Suprapubic skin (tissue), 4 donors: ENCODE data around the gene TFF1. TPM values are rescaled to one million over a fixed set of nuclear protein-coding genes. Genes with fewer than 3 reads are reported as not detected.

Experiments used
- DNase-seq, 2 donors: peaks; one replicate each; pipeline ENCODE4 v3.0.0-alpha.2; 2019; ENCODE audit warnings: low spot score in 2 of 2
- H3K27ac ChIP-seq: fragments of 200-600 bp; sonication (generic); one replicate; pipeline ENCODE4 v1.5.1; 2019
- H3K27me3 ChIP-seq: fragments of 200-600 bp; sonication (generic); one replicate; pipeline ENCODE4 v1.5.1; 2019
- H3K36me3 ChIP-seq: fragments of 200-600 bp; sonication (generic); one replicate; pipeline ENCODE4 v1.5.1; 2019
- H3K4me1 ChIP-seq: fragments of 200-600 bp; sonication (generic); one replicate; pipeline ENCODE4 v1.5.1; 2019
- H3K4me3 ChIP-seq: fragments of 200-600 bp; sonication (generic); one replicate; pipeline ENCODE4 v1.5.1; 2019; ENCODE audit warnings: mild to moderate bottlenecking
- H3K9me3 ChIP-seq: fragments of 200-600 bp; sonication (generic); one replicate; pipeline ENCODE4 v1.5.1; 2019
- EP300 ChIP-seq: sonication (generic); formaldehyde crosslinking; IDR thresholded peaks from one replicate; pipeline ENCODE4 v1.6.1; 2017; ENCODE audit warnings: antibody characterized with exemption
- POLR2A ChIP-seq, 2 donors: fragments of 450-650 bp; IDR thresholded peaks; one replicate each; pipeline ENCODE4 v1.6.1; 2017; ENCODE audit warnings: antibody characterized with exemption in 2 of 2, mild to moderate bottlenecking in 2 of 2, moderate library complexity in 2 of 2
- POLR2AphosphoS5 ChIP-seq, 3 donors: sonication (generic); formaldehyde crosslinking; IDR thresholded peaks; one replicate each; pipeline ENCODE4 v1.6.1; 2017; ENCODE audit warnings: antibody characterized with exemption in 3 of 3
- WGBS: methylation state at CpG from one replicate; pipeline ENCODE4 v1.1.5; 2018; 5-methylcytosine and 5-hydroxymethylcytosine counted together
- total RNA-seq, 4 donors: library from RNA; depleted of rRNA; stranded (reverse); fragments of >200 nt; gene quantifications; one replicate each; pipeline ENCODE4 v1.1.0, GENCODE V29; 2016
- TF ChIP-seq, protein P1 (sequence below), 2 donors: fragments of 200-600 bp in 1 of 2; fragments of 450-650 bp in 1 of 2; sonication (generic) in 1 of 2; IDR thresholded peaks; one replicate each; pipeline ENCODE4 v1.5.1; 2016 to 2019; ENCODE audit warnings: antibody characterized with exemption in 2 of 2, mild to moderate bottlenecking in 1 of 2, moderate library complexity in 1 of 2

The TFF1 gene
- total RNA-seq, 4 donors from 2014 or later = not detected

DNA sequence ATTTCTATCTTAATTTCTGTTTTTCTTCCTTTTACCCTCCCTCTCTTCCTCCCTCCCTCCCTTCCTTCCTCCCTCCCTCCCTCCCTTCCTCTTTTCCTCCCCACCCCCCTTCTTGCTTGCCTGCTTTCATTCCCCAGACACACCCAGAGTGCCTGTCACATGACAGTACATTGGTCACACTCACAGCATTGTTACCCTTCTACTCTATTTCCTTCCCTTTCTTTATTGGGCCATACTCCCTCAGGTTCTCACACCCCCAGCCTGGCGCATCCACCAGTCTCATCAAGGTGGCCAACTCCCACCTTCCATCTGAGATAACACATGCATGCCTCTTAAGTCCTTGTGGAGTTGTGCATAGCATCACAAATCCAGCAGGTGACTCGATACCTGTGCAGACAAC, 18.7 kb upstream of the TFF1 start:
- Histone ChIP-seq H3K27me3 (peaks cover 3% of the 10 kb centered on the region), H3K4me1 (no peaks in the 10 kb centered on the region), H3K4me3 (no peak overlapping the region), H3K36me3 (no peaks in the 10 kb centered on the region), H3K9me3 (no peaks in the 10 kb centered on the region), H3K27ac (no peak overlapping the region)
- no peak for DNase-seq
- 84% methylated on average over 2 of the region's 2 CpGs for WGBS
- no peak for TF ChIP-seq EP300
- no peak for TF ChIP-seq POLR2AphosphoS5 (IDR thresholded peaks at IDR 0.05)
- TF ChIP-seq POLR2A (IDR thresholded peaks at IDR 0.05) = no peak
- TF ChIP-seq, protein P1, sequence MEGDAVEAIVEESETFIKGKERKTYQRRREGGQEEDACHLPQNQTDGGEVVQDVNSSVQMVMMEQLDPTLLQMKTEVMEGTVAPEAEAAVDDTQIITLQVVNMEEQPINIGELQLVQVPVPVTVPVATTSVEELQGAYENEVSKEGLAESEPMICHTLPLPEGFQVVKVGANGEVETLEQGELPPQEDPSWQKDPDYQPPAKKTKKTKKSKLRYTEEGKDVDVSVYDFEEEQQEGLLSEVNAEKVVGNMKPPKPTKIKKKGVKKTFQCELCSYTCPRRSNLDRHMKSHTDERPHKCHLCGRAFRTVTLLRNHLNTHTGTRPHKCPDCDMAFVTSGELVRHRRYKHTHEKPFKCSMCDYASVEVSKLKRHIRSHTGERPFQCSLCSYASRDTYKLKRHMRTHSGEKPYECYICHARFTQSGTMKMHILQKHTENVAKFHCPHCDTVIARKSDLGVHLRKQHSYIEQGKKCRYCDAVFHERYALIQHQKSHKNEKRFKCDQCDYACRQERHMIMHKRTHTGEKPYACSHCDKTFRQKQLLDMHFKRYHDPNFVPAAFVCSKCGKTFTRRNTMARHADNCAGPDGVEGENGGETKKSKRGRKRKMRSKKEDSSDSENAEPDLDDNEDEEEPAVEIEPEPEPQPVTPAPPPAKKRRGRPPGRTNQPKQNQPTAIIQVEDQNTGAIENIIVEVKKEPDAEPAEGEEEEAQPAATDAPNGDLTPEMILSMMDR (IDR thresholded peaks at IDR 0.05) = no peak

DNA sequence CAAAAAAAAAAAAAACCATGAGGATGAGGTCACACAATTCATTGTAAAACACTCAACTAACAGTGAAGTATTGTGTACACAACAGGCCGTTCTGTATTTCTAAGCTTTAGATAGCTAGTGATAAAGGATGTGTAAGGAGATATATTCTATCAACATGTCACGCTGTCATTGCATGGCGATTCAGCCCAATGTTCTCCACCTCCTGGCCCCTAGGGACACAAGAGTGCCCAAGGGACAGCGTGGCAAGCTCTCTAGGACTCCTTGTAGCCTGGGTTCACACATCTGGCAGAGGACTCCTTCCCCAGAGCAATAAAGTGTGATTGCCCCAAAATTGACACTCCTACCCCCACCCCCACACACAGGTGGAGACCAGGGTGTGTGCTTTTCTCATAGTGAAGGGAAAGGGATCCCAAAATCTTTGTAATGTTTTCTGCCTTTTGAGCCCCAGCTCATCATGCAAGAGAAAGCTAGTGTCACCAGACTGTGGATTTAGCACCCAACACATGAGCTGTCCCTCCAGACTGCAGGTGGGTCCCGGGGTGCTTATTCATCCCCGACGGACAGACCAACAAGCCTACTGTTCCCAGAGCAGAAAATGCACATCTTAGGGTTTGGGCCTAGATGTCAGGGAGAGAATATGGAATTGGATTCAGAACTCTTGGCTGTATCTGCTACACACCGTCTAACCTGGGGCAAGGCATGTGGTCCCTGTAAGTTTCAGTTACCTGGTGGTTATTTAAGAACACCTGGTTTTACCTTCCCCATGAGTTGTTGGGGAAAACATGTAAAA, 18.0 kb upstream of the TFF1 start:
- H3K4me3 ChIP-seq = no peak overlapping the region
- no peak overlapping the region for H3K27ac ChIP-seq
- no peaks in the 10 kb centered on the region for H3K36me3 ChIP-seq
- 81% methylated on average over 8 of the region's 8 CpGs for WGBS
- no peak for DNase-seq
- no peaks in the 10 kb centered on the region for H3K4me1 ChIP-seq
- H3K9me3 ChIP-seq = no peaks in the 10 kb centered on the region
- peaks cover 3% of the 10 kb centered on the region for H3K27me3 ChIP-seq
- no peak for TF ChIP-seq POLR2A (IDR thresholded peaks at IDR 0.05)
- no peak for TF ChIP-seq EP300
- no peak for TF ChIP-seq POLR2AphosphoS5 (IDR thresholded peaks at IDR 0.05)
- TF ChIP-seq, protein P1 (IDR thresholded peaks at IDR 0.05) = no peak

DNA sequence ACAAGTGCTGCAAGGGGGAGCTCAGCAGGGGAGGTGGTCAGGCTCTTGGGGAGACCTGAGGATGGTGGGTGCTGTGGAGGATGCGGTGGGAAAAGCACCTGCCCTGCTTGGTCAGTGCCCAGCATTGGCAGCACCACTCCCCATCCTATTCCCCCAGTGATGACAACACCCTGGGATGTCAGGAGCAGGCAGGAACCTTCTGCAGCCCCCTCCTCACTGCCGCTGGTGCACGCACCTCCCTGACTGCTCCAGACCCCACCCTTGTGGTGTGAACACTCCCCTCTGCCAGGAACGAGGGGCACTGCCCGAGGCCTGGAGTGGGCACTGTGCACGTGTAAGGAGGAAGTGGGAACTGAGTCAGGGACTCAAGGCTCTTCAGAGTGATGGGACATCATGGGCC, 17.0 kb upstream of the TFF1 start:
- Histone ChIP-seq H3K27me3 (peaks cover 3% of the 10 kb centered on the region), H3K9me3 (no peaks in the 10 kb centered on the region), H3K27ac (no peak overlapping the region), H3K4me1 (no peaks in the 10 kb centered on the region), H3K4me3 (no peak overlapping the region), H3K36me3 (no peaks in the 10 kb centered on the region)
- WGBS = 91% methylated on average over 4 of the region's 6 CpGs
- no peak for DNase-seq
- TF ChIP-seq POLR2AphosphoS5 (IDR thresholded peaks at IDR 0.05) (no peak), EP300 (no peak), POLR2A (IDR thresholded peaks at IDR 0.05) (no peak)
- TF ChIP-seq, protein P1 (IDR thresholded peaks at IDR 0.05) = no peak

DNA sequence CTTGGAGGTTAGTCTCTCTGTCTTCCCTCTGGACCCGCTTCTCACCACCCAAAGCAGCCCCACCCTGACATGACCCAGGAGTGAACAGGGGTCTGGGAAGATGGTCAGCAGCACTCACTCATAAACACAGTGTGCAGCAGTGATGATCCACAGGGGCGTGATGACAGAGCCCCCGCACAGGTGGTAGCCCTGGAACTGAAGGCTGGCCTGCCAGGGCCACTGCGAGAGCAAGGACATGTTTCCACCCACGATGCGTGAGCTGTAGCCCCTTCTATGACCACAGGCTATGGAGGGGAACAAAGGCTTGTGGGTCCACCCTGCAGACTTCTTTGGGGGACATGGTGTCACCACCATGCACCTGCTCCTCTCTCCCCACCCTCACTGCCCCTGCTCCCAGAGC, 16.6 kb upstream of the TFF1 start:
- Histone ChIP-seq H3K4me3 (no peak overlapping the region), H3K4me1 (no peaks in the 10 kb centered on the region), H3K9me3 (no peaks in the 10 kb centered on the region), H3K27me3 (peaks cover 3% of the 10 kb centered on the region), H3K27ac (no peak overlapping the region), H3K36me3 (no peaks in the 10 kb centered on the region)
- DNase-seq = no peak
- no peak for TF ChIP-seq POLR2AphosphoS5 (IDR thresholded peaks at IDR 0.05)
- TF ChIP-seq, protein P1 (IDR thresholded peaks at IDR 0.05) = no peak
- no peak for TF ChIP-seq EP300
- TF ChIP-seq POLR2A (IDR thresholded peaks at IDR 0.05) = no peak
- 83% methylated on average over 4 of the region's 6 CpGs for WGBS

DNA sequence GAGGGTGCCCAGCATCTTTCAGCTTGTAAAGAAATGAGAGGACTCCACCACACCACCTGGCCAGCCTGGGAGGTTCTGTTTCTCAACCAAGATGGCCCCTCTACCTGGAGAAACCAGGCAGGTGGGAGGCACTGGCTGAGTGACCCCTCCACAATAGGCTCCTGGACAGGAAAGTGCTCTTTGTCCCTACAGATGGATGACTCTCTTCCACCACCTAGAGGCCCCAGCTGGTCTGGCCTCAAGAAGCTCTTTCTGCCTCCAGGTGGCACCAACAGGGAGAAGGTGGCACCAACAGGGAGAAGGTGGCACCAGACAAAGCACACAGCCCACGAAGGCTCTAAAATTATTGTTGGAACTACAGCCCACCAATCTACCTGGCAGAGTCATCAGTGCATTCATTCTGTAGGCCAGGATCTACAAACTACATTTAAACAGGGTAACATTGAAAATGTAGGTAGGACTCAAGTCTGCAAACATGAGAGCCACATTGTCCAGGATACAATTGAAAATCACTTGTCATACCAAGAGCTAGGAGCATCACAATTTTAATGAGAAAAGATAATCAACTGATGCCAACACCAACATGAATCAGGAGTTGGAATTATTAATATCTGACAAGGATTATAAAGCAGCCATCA, 15.1 kb upstream of the TFF1 start:
- no peaks in the 10 kb centered on the region for H3K4me1 ChIP-seq
- no peak overlapping the region for H3K4me3 ChIP-seq
- TF ChIP-seq EP300 (no peak), POLR2AphosphoS5 (IDR thresholded peaks at IDR 0.05) (no peak), POLR2A (IDR thresholded peaks at IDR 0.05) (no peak)
- TF ChIP-seq, protein P1 (IDR thresholded peaks at IDR 0.05) = no peak
- H3K27me3 ChIP-seq = peaks cover 11% of the 10 kb centered on the region
- H3K27ac ChIP-seq = no peak overlapping the region
- H3K36me3 ChIP-seq = no peaks in the 10 kb centered on the region
- 89% methylated on average over 1 of the region's 1 CpG for WGBS
- no peaks in the 10 kb centered on the region for H3K9me3 ChIP-seq
- DNase-seq = no peak
